Activated CD4-positive, alpha-beta T cell treated with anti-CD3 and anti-CD28 coated beads for 4 hours (primary cell): ENCODE measurements around the gene AOPEP.

Source experiments
- DNase-seq, 2 donors: peaks; one replicate each; pipeline ENCODE4 v3.0.0-alpha.2; 2020

The AOPEP gene

DNA sequence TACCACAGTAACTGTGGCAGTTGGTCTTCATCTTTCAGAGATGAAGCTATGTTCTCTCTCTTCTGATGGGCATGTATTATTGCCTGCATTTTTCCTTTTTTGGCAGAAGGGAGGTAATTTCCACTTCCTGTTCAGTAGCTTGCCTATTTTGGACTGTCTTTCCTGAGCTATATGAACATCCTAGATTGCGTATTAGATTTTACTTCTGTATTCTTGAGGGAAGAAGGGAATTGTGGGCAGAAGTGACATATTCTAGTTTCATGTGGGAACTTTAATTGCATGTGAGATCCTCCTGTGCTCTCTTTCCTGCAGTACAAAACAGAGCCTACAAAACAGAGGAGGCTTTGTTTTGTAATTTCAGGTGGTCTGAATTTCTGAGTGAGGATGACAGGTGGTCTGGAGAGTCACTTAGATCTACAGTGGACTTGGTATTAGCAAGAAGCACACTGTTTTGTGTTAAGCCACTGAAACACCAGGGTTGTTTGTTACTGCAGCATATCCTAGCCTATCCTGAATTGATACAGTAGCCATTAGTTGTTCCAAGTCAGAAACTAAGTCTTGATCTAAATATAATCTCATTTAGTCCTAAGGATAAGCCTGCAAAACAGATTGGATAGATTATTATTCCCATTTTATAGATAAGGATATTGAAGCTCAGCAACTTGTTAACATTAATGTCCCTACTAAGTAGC lies 68.1 kb downstream of the AOPEP start:
- DNase-seq, result no peak

GRCh38 chr9:94796687-94797086 lies 70.2 kb downstream of the AOPEP start:
- DNase-seq, result no peak

DNA sequence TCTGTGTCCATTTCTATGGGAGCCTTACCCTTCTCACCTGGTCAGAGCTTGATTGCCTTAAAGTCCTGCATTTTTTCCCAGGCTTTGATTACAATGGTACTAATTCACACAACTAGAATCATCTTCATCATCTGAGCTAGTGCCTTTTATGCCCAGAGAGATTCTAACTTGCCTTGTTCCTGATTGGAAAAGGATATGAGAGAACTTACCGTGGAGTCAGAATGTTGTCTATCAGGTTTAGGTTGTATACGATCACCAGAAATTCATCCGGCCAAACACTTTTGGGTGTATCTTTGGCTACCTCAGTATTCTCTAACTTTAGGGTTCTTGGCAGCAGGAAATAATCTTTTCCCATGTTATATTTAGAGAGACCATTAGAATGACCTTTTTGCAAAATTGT lies 71.7 kb downstream of the AOPEP start:
- no peak for DNase-seq

DNA sequence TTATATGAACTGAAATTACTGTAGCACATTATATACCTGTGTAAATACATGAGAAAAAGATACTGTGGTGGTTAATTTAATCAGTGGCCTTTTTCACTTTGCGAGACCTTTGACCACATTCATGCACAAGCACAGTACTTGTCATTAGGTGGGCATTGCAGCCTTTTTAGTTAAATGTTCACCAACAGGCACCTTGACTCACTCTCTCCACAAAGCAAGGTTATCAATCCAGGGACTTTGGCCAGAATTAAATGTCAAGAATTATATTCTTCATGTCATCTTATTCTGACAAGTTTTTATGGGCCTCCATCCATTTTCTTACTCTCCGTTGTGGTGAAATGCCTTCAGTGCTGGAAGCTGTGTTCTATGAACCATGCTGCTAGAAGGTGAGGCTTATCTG lies 72.2 kb downstream of the AOPEP start:
- no peak for DNase-seq

- DNase-seq, result no peak
Observed at GRCh38 chr9:94799578-94800264, 73.2 kb downstream of the AOPEP start.

GRCh38 chr9:94800424-94801117 lies 74.1 kb downstream of the AOPEP start:
- no peak for DNase-seq

DNA sequence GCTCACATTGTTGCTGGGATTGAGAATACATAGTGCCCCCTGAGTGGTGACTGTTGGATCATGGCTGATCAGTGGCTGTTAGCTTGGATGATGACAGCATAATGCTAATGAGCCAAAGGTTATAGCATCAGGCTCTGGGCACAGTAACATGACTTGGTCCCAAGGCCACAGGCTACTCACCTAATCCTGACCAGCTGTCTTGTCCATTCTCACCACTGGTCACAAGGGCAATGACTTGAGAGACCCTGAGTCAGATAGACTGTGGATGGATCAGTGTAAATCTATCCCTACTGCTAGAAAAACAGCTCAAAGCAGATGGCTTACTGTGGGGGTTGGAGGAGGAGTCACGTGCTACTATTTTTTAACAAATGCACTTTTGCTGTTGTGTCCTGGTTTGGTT lies 74.7 kb downstream of the AOPEP start:
- no peak for DNase-seq

DNA sequence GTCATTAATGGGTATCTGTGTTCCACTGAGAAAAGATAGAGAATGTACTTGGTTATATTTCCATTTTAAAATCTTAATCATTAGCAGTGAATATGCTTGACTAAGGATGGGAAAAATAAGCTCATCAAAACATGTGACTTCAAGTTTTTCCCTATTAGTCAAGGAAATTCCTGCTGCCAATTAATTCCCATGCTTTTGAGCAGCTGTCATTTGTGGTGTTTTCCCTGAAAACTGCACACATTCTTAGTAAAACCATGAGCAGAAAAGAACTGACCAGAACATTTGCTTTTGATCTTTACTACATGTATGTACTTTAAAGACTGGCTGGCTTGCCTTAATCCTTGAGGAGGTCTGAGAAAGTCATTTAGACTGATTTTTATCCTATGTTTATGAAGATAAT lies 75.2 kb downstream of the AOPEP start:
- DNase-seq, result no peak

DNA sequence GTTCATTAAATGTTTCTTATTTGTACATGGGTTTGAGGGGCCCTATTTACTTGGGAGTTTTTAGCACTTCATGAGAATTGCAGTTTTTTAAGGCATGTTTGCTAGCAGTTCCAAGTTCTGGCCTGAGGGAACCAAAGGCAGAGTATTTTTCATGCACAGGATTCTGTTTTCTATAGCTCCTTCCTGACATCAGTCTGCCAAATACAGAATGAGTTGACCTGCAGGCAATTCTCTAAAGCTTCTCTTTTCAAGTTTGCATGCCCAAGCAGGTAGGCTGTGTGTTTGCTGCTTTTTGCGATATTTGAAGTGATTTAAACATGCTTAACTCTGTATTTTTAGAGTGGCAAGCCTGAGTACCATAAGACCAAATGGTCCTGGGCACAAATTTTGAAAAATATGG lies 75.8 kb downstream of the AOPEP start:
- DNase-seq, result no peak

GRCh38 chr9:94802793-94803192 lies 76.3 kb downstream of the AOPEP start:
- DNase-seq, result no peak

- no peak for DNase-seq
Observed at GRCh38 chr9:94804316-94804715, 77.8 kb downstream of the AOPEP start.

DNA sequence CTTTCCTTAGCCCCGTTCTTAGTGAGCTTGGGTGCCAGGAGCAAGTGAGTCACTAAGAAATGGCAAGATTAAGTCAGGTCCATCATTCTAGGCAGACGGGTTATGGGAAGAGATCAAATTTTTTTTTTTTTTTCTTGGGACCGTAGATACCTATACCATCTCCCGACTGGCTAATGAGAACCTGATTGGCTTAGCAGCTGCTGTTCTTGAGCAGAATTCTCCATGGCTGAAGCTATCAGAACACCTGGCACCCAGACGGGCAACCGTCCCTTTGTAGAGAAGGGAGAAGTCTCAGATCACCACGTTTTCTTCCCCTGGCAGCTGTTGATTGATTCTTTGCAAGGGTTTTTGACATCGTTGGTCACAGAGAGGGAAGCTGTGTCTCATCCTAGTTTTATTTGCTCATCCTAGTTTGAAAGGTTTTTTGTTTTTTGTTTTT lies 78.6 kb downstream of the AOPEP start:
- DNase-seq, result no peak

- no peak for DNase-seq
Observed at GRCh38 chr9:94805585-94805984, 79.1 kb downstream of the AOPEP start.

GRCh38 chr9:94806307-94806893 lies 79.9 kb downstream of the AOPEP start:
- no peak for DNase-seq

DNA sequence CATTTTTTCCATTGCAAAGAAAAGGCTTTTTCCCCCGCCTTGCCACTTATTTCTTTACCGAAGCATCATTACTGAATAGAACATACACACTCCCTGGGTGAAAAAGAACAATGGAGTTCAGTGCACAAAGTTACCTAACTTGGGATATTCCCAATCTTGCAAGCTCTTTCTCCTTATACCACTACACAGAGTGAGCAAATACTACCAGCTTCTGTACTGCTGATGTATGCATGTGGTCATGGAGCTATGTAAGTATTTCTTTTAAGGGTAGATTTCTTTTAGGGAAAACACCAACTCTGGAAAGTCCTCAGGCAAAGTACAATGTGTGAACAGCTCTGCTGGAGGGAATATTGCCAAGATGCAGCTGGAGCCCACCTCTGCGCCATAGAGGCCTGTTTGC lies 81.1 kb downstream of the AOPEP start:
- no peak for DNase-seq

GRCh38 chr9:94808926-94809700 lies 82.6 kb downstream of the AOPEP start:
- no peak for DNase-seq

- DNase-seq, result no peak
Observed at GRCh38 chr9:94809778-94810177, 83.3 kb downstream of the AOPEP start.

- no peak for DNase-seq
Observed at GRCh38 chr9:94811074-94811473, 84.6 kb downstream of the AOPEP start.

DNA sequence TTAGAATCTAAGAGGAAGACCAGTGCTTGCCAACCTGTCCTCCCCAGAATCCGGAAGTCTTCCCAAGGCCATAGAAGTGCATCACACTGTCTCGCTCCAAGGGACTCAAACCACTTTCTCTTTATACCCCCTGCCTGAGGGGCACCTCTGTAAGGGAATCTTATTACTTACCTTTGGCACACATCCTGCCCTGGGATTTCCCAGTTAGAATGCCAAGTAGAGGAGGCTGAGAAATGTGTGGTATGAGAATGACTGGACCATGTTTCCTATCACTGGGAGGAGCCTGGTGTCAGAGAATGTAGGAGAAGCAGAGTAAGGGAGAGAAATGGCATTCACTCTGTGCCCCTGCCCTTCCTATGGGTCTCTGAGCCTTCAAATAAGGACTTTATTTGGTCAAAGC lies 85.8 kb downstream of the AOPEP start:
- DNase-seq, result no peak

- no peak for DNase-seq
Observed at GRCh38 chr9:94813379-94813778, 86.9 kb downstream of the AOPEP start.

DNA sequence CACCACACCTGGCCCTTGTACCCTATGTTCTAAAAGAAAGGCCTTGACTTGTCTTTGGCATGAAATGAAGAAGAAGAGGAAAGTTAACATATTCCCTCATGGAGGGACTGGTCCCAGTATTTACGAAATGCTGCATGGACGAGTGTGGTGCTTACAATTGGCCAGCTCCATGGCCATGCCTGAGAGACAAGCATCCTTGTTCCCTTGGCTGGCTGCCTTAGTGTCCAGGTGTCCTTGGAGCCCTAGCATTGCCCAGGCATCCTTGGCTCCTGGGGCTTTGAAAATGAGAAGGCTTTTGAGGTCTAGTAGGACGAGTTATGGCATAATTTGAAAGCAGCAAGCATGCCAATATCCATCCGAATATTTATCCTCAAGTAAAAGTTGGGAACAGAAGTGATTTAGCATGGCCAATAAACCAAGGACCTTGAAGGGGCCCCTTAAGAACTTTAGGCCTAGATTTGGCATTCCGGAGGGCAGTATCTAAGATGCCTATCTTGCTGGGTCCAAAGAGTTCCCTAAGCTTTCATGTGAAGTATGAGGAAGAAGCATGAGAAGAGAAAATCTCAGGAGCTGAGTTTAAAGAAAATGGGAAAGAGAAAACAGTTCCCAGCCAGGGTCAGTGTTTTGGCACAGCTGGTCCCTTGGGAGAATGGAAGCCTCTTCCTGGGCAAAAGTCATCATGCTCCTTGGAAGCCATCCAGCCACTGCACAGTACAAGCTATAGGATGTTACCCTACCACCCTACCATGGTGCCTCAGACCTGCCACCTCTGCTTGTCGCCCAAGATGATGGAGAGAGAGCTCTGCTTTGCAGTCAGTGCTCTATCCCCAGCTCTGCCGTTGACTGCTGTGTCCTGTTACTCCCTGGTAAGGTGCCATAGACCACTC lies 91.0 kb downstream of the AOPEP start:
- no peak for DNase-seq

DNA sequence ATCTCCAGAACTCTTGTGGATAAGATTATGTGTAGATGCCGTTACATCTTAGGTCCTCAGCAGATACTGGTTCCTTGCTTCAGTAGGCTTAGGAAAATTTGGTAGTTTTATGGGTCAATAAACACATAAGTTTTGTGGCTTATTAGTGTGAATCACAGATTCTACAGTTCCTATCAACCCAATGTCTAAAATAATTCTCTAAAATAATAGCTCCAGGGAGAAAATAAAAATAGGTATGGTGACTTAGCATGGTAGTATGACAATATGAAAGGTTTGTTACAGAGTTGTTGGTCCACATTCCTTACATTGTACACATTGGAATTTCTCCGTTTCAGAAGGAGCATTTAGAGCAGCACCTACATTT lies 91.7 kb downstream of the AOPEP start:
- no peak for DNase-seq
